Measurements from ENCODE around the gene ARHGDIB. TPM values are rescaled to one million over a fixed set of nuclear protein-coding genes. Genes with fewer than 3 reads are reported as not detected.

Gene ARHGDIB
- total and polyA plus RNA-seq, 8 donors, result 60.9 to 314 (median 78.4) TPM

GRCh38 chr12:14981049-14981448 lies 19.6 kb upstream of the ARHGDIB start:
- DNase-seq (peak in 2 of 4 donors; percentile 60 to 76), ATAC-seq (peak; percentile 67)
- H3K27ac ChIP-seq, result peak overlapping the region in 1 of 2 donors; percentile 88
- peaks cover 0 to 69% of the 10 kb centered on the region in 2 donors for H3K4me1 ChIP-seq
- intact Hi-C loops (cut with DNase I), result loop anchor here in 1 of 2 donors (10.0 kb wide), 1 partner anchor 246 kb away; no protein-coding TSS in a partner anchor
- H3K9me3 ChIP-seq, result no peaks in the 10 kb centered on the region
- no peaks in the 10 kb centered on the region for H3K36me3 ChIP-seq
- peak overlapping the region in 1 of 2 donors; percentile 20 for H3K4me3 ChIP-seq
- no peaks in the 10 kb centered on the region for H3K27me3 ChIP-seq
- TF ChIP-seq CTCF (IDR thresholded peaks at IDR 0.05), result no peak

DNA sequence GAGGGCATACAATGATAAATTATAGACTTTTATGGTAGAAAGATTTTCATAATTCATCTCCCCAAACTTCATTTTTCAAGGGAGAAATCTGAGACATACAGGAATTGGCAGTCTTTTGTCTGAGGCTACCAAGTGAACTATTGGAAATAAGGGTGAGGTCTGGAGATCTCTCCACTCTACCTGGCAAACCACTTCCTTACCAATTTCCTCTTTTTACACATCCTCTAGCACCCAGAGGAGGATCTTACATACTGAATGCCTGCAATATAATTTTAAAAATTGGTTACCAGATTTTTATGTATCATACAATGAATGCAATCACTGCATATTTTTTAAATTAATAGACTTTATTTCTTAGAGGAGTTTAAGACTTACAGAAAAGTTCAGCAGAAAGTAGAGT lies 18.1 kb upstream of the ARHGDIB start:
- DNase-seq (no peak), ATAC-seq (no peak)
- Histone ChIP-seq H3K4me3 (no peak overlapping the region), H3K9me3 (no peaks in the 10 kb centered on the region), H3K27ac (no peak overlapping the region), H3K27me3 (no peaks in the 10 kb centered on the region), H3K36me3 (no peaks in the 10 kb centered on the region), H3K4me1 (peaks cover 0 to 73% of the 10 kb centered on the region in 2 donors)
- intact Hi-C loops (cut with DNase I), result no loop called here
- TF ChIP-seq CTCF (IDR thresholded peaks at IDR 0.05), result no peak

GRCh38 chr12:14976658-14977057 lies 15.3 kb upstream of the ARHGDIB start:
- Histone ChIP-seq H3K27me3 (no peaks in the 10 kb centered on the region), H3K9me3 (no peaks in the 10 kb centered on the region), H3K4me3 (no peak overlapping the region), H3K36me3 (no peaks in the 10 kb centered on the region), H3K27ac (no peak overlapping the region), H3K4me1 (peaks cover 0 to 61% of the 10 kb centered on the region in 2 donors)
- no peak for TF ChIP-seq CTCF (IDR thresholded peaks at IDR 0.05)
- no peak for ATAC-seq
- intact Hi-C loops (cut with DNase I), result no loop called here
- no peak for DNase-seq

DNA sequence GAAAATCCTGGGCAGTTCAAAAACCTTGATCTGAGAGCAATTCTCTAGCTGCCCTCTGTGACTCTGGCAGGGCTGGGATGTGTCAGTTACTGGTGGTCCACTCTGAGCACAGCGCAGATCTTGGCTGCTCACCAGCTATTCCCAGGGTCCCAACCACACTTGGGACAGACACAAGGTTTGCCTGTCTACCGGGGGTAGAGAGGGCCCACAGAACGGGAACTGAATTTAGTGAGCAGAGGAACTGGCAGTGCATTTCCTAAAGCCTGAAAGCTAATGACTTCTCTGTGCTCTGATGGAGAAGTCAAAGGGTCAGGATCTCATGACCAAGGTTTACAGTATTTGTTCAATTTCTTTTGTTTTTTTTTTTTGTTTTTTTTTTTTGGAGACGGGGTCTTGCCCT lies 14.1 kb upstream of the ARHGDIB start:
- Histone ChIP-seq H3K4me1 (peaks cover 0 to 49% of the 10 kb centered on the region in 2 donors), H3K27ac (no peak overlapping the region), H3K4me3 (no peak overlapping the region), H3K36me3 (no peaks in the 10 kb centered on the region), H3K9me3 (no peaks in the 10 kb centered on the region), H3K27me3 (no peaks in the 10 kb centered on the region)
- intact Hi-C loops (cut with DNase I), result no loop called here
- no peak for TF ChIP-seq CTCF (IDR thresholded peaks at IDR 0.05)
- peak; percentile 24 for ATAC-seq
- no peak for DNase-seq

DNA sequence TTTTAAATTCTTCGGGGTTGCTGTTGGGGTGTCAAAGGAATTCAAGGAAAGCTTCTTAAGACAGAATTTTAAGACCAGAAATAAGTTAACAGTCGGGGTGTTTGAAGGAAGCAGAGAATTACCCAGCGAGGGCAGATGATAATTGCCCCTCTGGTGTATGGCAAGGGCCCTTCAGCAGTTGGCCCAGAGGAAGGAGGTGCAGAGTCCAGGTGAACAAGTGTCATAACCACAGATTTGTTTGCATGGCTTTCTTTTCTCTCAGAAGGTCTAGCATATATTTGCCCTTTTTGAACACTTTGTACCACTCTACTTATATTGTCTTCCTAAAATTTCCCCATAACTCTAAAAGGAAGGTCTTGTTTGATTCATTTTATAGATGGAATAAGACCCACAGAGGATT lies 13.2 kb upstream of the ARHGDIB start:
- intact Hi-C loops (cut with DNase I), result no loop called here
- DNase-seq (no peak), ATAC-seq (no peak)
- Histone ChIP-seq H3K4me1 (peaks cover 0 to 41% of the 10 kb centered on the region in 2 donors), H3K27ac (no peak overlapping the region), H3K36me3 (no peaks in the 10 kb centered on the region), H3K4me3 (no peak overlapping the region), H3K27me3 (no peaks in the 10 kb centered on the region), H3K9me3 (no peaks in the 10 kb centered on the region)
- no peak for TF ChIP-seq CTCF (IDR thresholded peaks at IDR 0.05)

All from left lung (tissue), 10 donors.